ENCODE results near the gene PINLYP.
"Not testable (repeated sequence)": the region's sequence is repeated elsewhere in the genome, so short reads cannot be mapped to it uniquely, and the experiment has no call there.

PINLYP gene

GRCh38 chr19:43541920-43542650, 33.5 kb upstream of the PINLYP start:
- Mint-ChIP-seq H3K4me3 (no peak overlapping the region), H3K36me3 (ENCODE audit: low read depth) (peaks cover 47% of the 10 kb centered on the region), H3K27ac (no peak overlapping the region), H3K4me1 (ENCODE audit: low read depth) (no peaks in the 10 kb centered on the region), H3K9me3 (peaks cover 5% of the 10 kb centered on the region), H3K27me3 (ENCODE audit: low read depth) (no peaks in the 10 kb centered on the region)
- DNase-seq (ENCODE audit: low spot score), result no peak

- Mint-ChIP-seq H3K4me1 (ENCODE audit: low read depth) (no peaks in the 10 kb centered on the region), H3K27ac (no peak overlapping the region), H3K36me3 (ENCODE audit: low read depth) (peaks cover 35% of the 10 kb centered on the region), H3K4me3 (no peak overlapping the region), H3K9me3 (peaks cover 3% of the 10 kb centered on the region), H3K27me3 (ENCODE audit: low read depth) (no peaks in the 10 kb centered on the region)
- DNase-seq (ENCODE audit: low spot score), result no peak
These were observed 31.5 kb upstream of the PINLYP start for GRCh38 chr19:43544077-43544476.

- peaks cover 26% of the 10 kb centered on the region for H3K36me3 Mint-ChIP-seq (ENCODE audit: low read depth)
- DNase-seq (ENCODE audit: low spot score), result no peak
- no peaks in the 10 kb centered on the region for H3K9me3 Mint-ChIP-seq
- H3K4me1 Mint-ChIP-seq (ENCODE audit: low read depth), result no peaks in the 10 kb centered on the region
- no peak overlapping the region for H3K4me3 Mint-ChIP-seq
- H3K27ac Mint-ChIP-seq, result no peak overlapping the region
- H3K27me3 Mint-ChIP-seq (ENCODE audit: low read depth), result no peaks in the 10 kb centered on the region
These were observed 30.3 kb upstream of the PINLYP start for GRCh38 chr19:43545276-43545675.

DNA sequence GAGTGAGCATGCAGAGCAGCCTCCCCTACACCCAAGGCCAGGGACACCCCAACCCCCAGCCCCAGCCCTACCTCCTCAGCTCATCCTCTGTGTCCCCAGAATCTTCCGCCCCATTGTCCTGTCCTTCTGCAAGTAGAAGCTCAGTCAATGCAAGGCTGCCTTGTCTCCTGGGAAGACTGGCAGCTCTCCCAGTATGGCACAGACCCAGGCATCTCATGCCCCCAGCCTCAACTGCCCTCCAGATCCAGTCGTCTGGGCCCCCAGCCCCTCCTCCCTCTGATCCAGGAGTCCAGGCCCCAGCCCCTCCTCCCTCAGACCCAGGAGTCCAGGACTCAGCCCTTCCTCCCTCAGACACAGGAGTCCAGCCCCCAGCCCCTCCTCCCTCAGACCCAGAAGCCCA, 29.6 kb upstream of the PINLYP start:
- H3K4me1 Mint-ChIP-seq (ENCODE audit: low read depth), result no peaks in the 10 kb centered on the region
- H3K36me3 Mint-ChIP-seq (ENCODE audit: low read depth), result peaks cover 27% of the 10 kb centered on the region
- no peak overlapping the region for H3K27ac Mint-ChIP-seq
- no peaks in the 10 kb centered on the region for H3K27me3 Mint-ChIP-seq (ENCODE audit: low read depth)
- DNase-seq (ENCODE audit: low spot score), result no peak
- H3K9me3 Mint-ChIP-seq, result no peaks in the 10 kb centered on the region
- no peak overlapping the region for H3K4me3 Mint-ChIP-seq

GRCh38 chr19:43546581-43546980, 29.0 kb upstream of the PINLYP start:
- H3K4me3 Mint-ChIP-seq, result no peak overlapping the region
- H3K27ac Mint-ChIP-seq, result no peak overlapping the region
- H3K9me3 Mint-ChIP-seq, result no peaks in the 10 kb centered on the region
- no peaks in the 10 kb centered on the region for H3K4me1 Mint-ChIP-seq (ENCODE audit: low read depth)
- H3K27me3 Mint-ChIP-seq (ENCODE audit: low read depth), result no peaks in the 10 kb centered on the region
- peaks cover 29% of the 10 kb centered on the region for H3K36me3 Mint-ChIP-seq (ENCODE audit: low read depth)
- DNase-seq (ENCODE audit: low spot score), result no peak

DNA sequence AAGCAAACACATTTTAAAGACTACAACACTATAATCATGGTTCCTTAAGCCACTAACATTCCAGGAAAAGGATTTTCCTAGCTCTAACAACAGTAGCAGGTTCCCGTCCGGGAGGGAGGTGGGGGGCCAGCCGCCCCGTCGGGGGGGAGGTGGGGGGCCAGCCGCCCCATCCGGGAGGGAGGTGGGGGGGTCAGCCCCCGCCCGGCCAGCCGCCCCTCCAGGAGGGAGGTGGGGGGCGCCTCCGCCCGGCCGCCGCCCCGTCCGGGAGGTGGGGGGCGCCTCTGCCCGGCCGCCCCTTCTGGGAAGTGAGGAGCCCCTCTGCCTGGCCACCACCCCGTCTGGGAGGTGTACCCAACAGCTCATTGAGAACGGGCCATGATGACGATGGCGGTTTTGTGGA, 27.7 kb upstream of the PINLYP start:
- not testable (repeated sequence) for DNase-seq (ENCODE audit: low spot score); H3K27me3 Mint-ChIP-seq (ENCODE audit: low read depth); H3K27ac Mint-ChIP-seq; H3K9me3 Mint-ChIP-seq; H3K4me1 Mint-ChIP-seq (ENCODE audit: low read depth); H3K4me3 Mint-ChIP-seq
- H3K36me3 Mint-ChIP-seq (ENCODE audit: low read depth), result peaks cover 28% of the 10 kb centered on the region

DNA sequence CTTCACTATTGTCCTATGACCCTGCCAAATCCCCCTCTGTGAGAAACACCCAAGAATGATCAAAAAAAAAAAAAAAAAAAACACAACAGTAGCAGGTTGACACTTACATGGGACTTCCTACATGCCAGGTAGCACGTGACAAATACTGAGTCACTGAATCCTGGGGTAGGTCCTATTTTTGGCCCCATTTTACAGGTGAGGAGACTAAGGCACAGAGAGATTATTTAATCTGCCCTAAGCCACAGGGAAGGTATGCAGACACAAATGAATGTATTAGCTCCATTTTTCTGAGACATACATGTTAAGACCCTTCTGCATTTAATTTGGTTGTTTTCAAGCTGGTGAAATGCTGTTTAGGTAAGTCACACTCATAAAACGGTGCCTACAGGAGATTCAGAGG, 26.9 kb upstream of the PINLYP start:
- H3K9me3 Mint-ChIP-seq, result no peaks in the 10 kb centered on the region
- no peaks in the 10 kb centered on the region for H3K4me1 Mint-ChIP-seq (ENCODE audit: low read depth)
- no peak for DNase-seq (ENCODE audit: low spot score)
- H3K4me3 Mint-ChIP-seq, result no peak overlapping the region
- no peaks in the 10 kb centered on the region for H3K27me3 Mint-ChIP-seq (ENCODE audit: low read depth)
- no peak overlapping the region for H3K27ac Mint-ChIP-seq
- H3K36me3 Mint-ChIP-seq (ENCODE audit: low read depth), result peaks cover 21% of the 10 kb centered on the region

- Mint-ChIP-seq H3K4me3 (no peak overlapping the region), H3K36me3 (ENCODE audit: low read depth) (peaks cover 22% of the 10 kb centered on the region), H3K27me3 (ENCODE audit: low read depth) (no peaks in the 10 kb centered on the region), H3K9me3 (no peaks in the 10 kb centered on the region), H3K4me1 (ENCODE audit: low read depth) (peaks cover 8% of the 10 kb centered on the region), H3K27ac (no peak overlapping the region)
- DNase-seq (ENCODE audit: low spot score), result no peak
These were observed 24.0 kb upstream of the PINLYP start for GRCh38 chr19:43551399-43552197.

- no peak for DNase-seq (ENCODE audit: low spot score)
- no peaks in the 10 kb centered on the region for H3K27me3 Mint-ChIP-seq (ENCODE audit: low read depth)
- H3K4me1 Mint-ChIP-seq (ENCODE audit: low read depth), result peaks cover 8% of the 10 kb centered on the region
- peaks cover 22% of the 10 kb centered on the region for H3K36me3 Mint-ChIP-seq (ENCODE audit: low read depth)
- H3K9me3 Mint-ChIP-seq, result no peaks in the 10 kb centered on the region
- no peak overlapping the region for H3K27ac Mint-ChIP-seq
- no peak overlapping the region for H3K4me3 Mint-ChIP-seq
These were observed 23.5 kb upstream of the PINLYP start for GRCh38 chr19:43552198-43552450.

GRCh38 chr19:43552616-43553015, 23.0 kb upstream of the PINLYP start:
- no peaks in the 10 kb centered on the region for H3K27me3 Mint-ChIP-seq (ENCODE audit: low read depth)
- no peak overlapping the region for H3K4me3 Mint-ChIP-seq
- no peak for DNase-seq (ENCODE audit: low spot score)
- no peaks in the 10 kb centered on the region for H3K9me3 Mint-ChIP-seq
- H3K4me1 Mint-ChIP-seq (ENCODE audit: low read depth), result peaks cover 8% of the 10 kb centered on the region
- no peak overlapping the region for H3K27ac Mint-ChIP-seq
- H3K36me3 Mint-ChIP-seq (ENCODE audit: low read depth), result peaks cover 26% of the 10 kb centered on the region

DNA sequence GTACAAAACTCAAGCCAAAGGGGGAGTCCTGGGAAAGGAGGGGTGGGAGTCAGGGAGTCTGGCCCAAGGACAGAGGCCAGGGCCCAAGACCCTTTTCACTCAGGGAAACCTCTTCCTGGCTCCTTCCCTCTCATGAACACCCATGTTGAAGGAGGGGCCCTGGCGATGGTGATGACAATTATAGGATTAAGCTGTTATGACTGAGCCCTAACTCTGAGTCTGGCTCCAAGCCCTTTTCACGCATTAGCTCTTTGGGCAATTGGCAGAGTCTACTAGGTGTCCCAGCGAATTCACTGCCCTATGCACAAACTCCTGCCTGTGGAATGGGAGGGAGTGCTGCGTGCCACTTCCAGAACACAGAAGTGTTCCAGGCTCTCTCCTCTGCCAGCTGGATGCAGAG, 21.9 kb upstream of the PINLYP start:
- DNase-seq (ENCODE audit: low spot score), result no peak
- Mint-ChIP-seq H3K27ac (no peak overlapping the region), H3K4me3 (no peak overlapping the region), H3K27me3 (ENCODE audit: low read depth) (no peaks in the 10 kb centered on the region), H3K9me3 (no peaks in the 10 kb centered on the region), H3K36me3 (ENCODE audit: low read depth) (peaks cover 28% of the 10 kb centered on the region), H3K4me1 (ENCODE audit: low read depth) (peaks cover 8% of the 10 kb centered on the region)

DNA sequence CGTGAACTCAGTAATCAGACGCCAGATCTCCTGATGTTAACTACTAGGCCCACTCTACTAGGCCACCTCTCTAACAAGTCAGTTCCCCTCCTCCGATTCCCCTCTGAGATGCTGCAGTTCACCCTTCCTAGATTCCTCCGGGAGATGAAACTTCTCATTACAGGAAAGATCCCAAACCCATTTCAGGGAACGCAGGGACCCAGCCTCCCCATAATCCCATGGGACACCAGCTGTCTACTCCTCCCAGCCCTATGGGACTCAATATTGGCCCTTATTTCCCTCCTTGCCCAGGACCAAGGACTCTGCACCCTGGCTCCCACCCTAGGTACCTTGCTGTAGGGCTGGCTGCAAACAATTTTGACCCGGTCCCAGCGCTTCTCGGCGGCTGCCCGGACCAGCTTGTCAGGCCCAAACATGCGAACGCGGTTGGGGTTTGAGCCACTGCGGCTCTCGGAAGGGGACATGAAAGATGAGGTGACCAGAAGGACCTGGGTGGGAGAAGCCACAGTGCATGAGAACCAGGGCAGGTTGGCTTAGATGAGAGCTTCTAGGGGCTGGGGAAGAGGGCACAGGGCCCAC, 21.2 kb upstream of the PINLYP start:
- no peaks in the 10 kb centered on the region for H3K9me3 Mint-ChIP-seq
- peaks cover 28% of the 10 kb centered on the region for H3K36me3 Mint-ChIP-seq (ENCODE audit: low read depth)

DNA sequence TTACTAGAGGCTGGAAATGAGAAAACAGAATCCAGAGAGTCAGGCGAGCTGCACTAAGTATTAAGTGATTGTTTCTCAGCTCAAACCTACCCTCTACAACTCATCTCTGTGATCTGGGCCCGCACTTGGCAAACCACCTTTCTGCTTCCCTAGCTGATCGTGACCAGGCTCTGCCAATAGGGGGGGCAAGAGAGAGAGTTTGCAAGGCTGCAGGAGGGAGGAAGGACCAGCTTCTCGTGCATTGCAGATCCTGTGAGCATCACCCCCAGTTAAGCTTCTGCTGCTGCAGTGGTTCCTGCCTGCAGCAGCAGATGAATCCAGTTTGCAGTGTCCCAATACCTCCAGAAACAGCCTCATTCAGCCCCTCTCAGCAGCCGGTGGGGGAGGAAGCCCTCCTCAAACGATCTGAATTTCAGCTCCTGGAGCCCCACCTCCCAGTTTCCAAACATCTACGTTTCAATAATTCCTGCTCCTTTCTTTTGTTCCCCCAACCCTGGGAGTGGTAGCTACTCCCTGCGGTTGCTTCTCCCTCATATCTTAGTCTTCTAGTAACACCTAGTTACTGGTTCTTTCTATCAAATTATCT, 20.3 kb upstream of the PINLYP start:
- Mint-ChIP-seq H3K27ac (peak overlapping the region; percentile 55), H3K9me3 (no peaks in the 10 kb centered on the region), H3K36me3 (ENCODE audit: low read depth) (peaks cover 30% of the 10 kb centered on the region), H3K4me3 (no peak overlapping the region), H3K4me1 (ENCODE audit: low read depth) (peaks cover 8% of the 10 kb centered on the region), H3K27me3 (ENCODE audit: low read depth) (no peaks in the 10 kb centered on the region)
- DNase-seq (ENCODE audit: low spot score), result peak; percentile 63

More for the DNA sequence above, 21.2 kb upstream of the PINLYP start:
- Mint-ChIP-seq H3K4me3 (no peak overlapping the region), H3K4me1 (ENCODE audit: low read depth) (peaks cover 8% of the 10 kb centered on the region), H3K27me3 (ENCODE audit: low read depth) (no peaks in the 10 kb centered on the region), H3K27ac (no peak overlapping the region)
- DNase-seq (ENCODE audit: low spot score), result no peak

GRCh38 chr19:43560687-43561086, 14.9 kb upstream of the PINLYP start:
- Mint-ChIP-seq H3K36me3 (ENCODE audit: low read depth) (peaks cover 37% of the 10 kb centered on the region), H3K4me3 (no peak overlapping the region), H3K4me1 (ENCODE audit: low read depth) (peaks cover 32% of the 10 kb centered on the region), H3K27ac (peak overlapping the region; percentile 42), H3K9me3 (no peaks in the 10 kb centered on the region), H3K27me3 (ENCODE audit: low read depth) (no peaks in the 10 kb centered on the region)
- no peak for DNase-seq (ENCODE audit: low spot score)

Data from T-helper 2 cell treated with Interferon-gamma antibody and Interleukin-4, amounts not matched to agents 5 μg/mL and 100 μg/mL, for 36 hours (primary cell).